GM18505 (cell line): ENCODE measurements around the gene ALOX15B.

ENCODE experiments used
- ATAC-seq: cut with Tn5 transposase; IDR thresholded peaks from one replicate; pipeline ENCODE4 v1.9.1; 2021; ENCODE audit not compliant: unreplicated experiment
- POLR2A ChIP-seq: IDR thresholded peaks from 4 replicates; pipeline ENCODE4 v1.6.1; 2011; ENCODE audit warnings: borderline replicate concordance; ENCODE audit not compliant: insufficient read depth, insufficient read length; ENCODE audit errors: extremely low read depth

The ALOX15B gene

DNA sequence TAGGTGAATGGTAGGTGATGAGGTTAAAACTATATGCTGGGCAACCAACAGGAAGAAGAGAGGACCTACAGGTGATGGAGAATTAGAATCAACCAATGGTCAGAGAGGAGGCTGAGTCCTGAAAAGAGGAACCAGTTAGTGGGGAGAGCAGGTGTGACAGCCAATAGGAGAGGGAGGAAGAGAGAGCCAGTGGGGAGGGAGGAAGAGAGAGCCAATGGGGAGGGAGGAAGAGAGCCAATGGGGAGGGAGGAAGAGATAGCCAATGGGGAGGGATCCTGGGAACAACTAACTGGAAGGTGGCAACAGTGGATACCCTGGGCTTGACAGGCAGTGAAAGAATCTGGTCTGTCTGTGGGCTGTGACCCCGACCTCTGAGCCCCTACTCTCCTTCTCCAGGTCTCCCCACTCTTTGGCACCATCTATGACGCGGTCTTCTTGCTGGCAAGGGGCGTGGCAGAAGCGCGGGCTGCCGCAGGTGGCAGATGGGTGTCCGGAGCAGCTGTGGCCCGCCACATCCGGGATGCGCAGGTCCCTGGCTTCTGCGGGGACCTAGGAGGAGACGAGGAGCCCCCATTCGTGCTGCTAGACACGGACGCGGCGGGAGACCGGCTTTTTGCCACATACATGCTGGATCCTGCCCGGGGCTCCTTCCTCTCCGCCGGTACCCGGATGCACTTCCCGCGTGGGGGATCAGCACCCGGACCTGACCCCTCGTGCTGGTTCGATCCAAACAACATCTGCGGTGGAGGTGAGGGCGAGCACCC lies 32.7 kb upstream of the ALOX15B start:
- no peak for ATAC-seq

DNA sequence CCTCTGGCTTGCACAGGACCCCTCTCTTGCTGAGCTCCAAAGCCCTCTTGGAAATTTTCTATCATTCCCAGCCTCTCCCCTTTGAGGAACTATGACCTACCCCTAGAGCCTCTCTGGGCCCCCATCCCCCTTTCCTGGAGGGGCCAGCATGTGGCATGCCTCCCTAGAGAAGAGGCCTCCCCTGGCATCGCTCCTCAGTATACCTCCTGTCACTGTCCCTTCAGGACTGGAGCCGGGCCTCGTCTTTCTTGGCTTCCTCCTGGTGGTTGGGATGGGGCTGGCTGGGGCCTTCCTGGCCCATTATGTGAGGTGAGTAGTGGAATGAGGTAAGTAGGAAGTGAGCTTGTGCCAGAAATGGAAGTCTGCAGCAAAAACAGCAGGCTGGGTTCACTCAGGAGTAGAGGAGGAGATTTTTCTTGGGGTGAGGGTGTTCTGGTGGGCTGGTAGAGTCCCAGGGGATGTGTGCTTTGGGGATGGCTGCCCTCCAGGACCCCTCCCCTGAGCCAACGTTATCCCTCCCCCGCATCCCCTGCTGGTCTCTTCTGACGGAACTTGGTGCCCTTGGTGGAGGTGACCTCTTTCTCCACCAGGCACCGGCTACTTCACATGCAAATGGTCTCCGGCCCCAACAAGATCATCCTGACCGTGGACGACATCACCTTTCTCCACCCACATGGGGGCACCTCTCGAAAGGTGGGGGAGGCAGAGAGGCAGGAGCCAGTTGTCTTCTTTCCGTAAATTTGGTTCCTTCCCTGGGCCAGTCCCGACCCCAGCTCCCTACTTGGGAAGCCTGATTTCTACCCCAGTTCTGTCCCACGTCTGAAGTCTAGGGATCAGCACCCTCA lies 31.8 kb upstream of the ALOX15B start:
- ATAC-seq = no peak
- TF ChIP-seq POLR2A = no peak

More for the DNA sequence above, 32.7 kb upstream of the ALOX15B start:
- no peak for TF ChIP-seq POLR2A

- TF ChIP-seq POLR2A = no peak
These were observed 31.0 kb upstream of the ALOX15B start for GRCh38 chr17:8007836-8008235.

GRCh38 chr17:8012045-8012580 lies 26.7 kb upstream of the ALOX15B start:
- ATAC-seq = no peak
- no peak for TF ChIP-seq POLR2A

More at GRCh38 chr17:8007836-8008235, 31.0 kb upstream of the ALOX15B start:
- ATAC-seq = no peak

DNA sequence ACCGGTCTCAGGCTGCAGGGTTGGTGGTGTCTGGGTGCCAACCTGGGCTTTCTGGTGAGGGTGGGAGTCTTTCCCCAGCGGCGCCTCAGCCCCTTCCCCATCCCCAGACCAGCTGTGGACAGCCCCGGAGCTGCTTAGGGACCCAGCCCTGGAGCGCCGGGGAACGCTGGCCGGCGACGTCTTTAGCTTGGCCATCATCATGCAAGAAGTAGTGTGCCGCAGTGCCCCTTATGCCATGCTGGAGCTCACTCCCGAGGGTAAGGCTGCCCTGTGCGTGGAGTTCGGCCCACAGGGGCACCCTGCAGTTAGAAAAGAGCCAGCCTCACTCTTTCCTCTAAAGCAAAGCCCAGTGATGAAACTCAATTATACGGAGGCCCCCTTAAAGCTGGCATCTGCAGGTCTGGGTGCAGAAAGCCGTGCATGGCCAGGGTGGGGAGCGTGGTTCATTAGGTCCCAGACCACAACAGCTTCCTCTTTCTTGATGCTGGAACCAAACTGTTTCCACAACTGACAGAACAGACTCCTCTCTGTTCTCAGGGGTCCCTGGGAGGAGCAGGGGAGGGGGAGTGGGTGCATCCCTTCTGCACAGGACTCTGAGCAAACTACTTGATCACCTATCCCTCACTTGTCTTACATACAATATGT lies 25.7 kb upstream of the ALOX15B start:
- no peak for ATAC-seq
- TF ChIP-seq POLR2A = no peak

DNA sequence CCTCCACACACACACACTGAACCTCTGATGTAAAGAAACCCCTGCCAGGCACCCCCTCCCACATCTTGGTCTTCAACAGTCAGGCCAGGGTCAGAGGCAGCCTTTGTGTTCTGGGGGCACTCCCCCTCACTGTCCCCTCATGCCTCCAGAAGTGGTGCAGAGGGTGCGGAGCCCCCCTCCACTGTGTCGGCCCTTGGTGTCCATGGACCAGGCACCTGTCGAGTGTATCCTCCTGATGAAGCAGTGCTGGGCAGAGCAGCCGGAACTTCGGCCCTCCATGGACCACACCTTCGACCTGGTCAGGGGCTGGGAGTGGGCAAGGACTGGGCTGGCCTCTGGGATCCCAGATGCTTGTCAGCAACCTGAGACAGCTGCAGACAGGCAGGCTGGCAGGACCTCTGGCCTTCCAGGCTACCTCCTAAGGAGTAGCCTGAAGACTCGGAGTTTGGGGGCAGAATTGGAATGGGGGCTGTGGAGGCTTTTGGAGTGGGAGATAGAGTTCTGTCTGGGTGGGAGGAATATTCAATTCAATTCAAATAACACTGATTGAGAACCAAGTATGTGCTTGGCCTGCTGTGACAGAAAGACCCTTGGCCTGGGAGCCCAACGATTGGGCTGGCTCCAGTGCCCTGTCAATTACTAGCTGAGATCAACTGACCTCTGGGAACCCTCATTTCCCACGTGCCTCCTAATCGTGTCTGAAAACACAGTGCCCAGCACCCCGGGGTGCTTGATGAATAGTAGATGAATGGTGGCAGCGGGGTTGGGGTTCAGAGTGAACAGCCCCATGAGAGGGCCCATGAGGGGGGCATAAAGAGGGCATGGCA lies 24.9 kb upstream of the ALOX15B start:
- no peak for TF ChIP-seq POLR2A
- ATAC-seq = no peak

GRCh38 chr17:8014558-8014850 lies 24.4 kb upstream of the ALOX15B start:
- ATAC-seq = no peak
- no peak for TF ChIP-seq POLR2A

- no peak for TF ChIP-seq POLR2A
- ATAC-seq = no peak
These were observed 23.5 kb upstream of the ALOX15B start for GRCh38 chr17:8015236-8015956.

- TF ChIP-seq POLR2A = no peak
- no peak for ATAC-seq
These were observed 22.8 kb upstream of the ALOX15B start for GRCh38 chr17:8015957-8016631.

DNA sequence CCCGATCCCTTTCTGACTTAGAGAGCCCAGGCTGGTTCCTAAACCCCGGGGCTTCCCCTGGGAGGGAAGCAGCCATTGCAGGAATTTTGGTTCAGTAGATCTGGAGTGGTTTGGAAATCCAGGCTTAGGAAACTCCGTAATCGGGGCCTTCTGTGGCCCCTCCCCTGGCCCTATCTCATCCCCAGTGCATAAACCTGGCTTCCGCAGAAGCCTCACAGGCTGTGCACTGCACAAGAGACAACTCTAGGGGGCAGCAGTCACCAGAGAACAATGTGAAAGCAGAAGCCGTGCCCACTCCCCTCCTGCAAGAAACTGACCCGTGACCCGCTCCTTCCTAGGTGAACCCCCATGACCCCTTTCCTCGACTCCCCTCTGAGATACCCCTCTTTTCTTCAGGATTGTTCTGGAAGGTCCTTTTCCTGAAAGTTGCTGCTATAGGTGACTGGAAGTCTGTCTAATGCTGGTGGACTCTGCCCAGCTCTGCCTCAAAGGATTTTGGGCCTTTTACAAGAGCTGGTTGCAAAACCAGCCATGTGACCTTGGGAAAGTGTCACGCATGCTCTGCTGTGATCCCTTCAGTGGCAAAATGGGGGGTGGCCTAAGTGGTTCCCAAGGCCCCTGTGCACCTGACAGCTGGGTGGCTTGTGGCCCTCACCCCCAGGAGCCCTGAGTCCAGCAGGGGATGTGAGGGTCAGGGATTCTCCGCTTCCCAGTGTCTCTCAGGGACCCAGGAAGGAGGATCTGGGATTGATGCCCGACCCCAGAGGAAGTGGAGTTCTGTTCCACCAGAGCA lies 22.0 kb upstream of the ALOX15B start:
- no peak for ATAC-seq
- no peak for TF ChIP-seq POLR2A

DNA sequence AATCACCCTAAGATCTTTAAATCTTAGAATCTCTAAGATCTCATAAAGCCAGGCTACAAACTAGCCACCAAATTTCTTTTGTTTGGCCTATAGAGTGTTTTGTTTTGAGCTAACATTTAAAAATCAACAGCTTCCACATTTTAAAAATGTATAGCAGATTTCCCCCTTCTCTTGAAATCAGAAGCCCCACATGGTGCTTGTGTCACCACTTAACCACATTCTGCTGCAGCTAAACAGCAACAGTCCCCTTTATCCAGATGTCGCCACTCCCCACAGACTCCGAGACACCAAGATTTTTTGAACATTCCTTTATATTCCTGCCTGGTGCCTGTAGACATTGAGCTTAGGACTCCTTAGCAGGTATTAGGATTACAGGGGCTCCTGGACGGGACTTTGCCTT lies 20.4 kb upstream of the ALOX15B start:
- ATAC-seq = no peak
- no peak for TF ChIP-seq POLR2A
